ENCODE data around the gene MCU. TPM values are rescaled to one million over a fixed set of nuclear protein-coding genes. Genes with fewer than 3 reads are reported as not detected.

Gene MCU
- total RNA-seq, 1 donor from 2014 or later: 21.7 TPM

DNA sequence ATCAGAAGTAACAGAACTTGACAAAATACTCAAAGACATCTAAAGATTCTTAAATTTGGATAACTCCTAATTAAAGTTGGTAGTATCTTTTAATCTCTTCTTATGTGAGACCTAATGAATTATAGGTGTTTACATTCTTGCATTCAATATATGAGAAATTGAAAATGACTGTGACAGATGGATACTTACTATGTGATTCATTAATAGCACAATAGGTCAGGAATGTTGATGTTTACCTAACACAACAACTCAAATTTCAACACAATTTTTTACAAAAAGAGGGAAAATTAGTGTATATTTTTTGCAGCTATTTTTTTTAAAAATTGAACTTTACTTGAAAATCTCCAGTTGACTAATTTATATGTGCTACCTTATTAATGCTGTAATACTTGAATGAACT lies 31.7 kb upstream of the MCU start:
- H3K27ac Mint-ChIP-seq (ENCODE audit: unreplicated experiment): no peak overlapping the region
- no peaks in the 10 kb centered on the region for H3K4me1 Mint-ChIP-seq
- no peaks in the 10 kb centered on the region for H3K36me3 Mint-ChIP-seq (ENCODE audit: low read depth)
- H3K27me3 Mint-ChIP-seq (ENCODE audit: low read depth): no peaks in the 10 kb centered on the region
- no peak for TF ChIP-seq CTCF (conservative IDR thresholded peaks at IDR 0.05)
- peaks cover 2% of the 10 kb centered on the region for H3K9me3 Mint-ChIP-seq
- no peak overlapping the region for H3K4me3 Mint-ChIP-seq
- DNase-seq (ENCODE audit: low read depth, low spot score): no peak

DNA sequence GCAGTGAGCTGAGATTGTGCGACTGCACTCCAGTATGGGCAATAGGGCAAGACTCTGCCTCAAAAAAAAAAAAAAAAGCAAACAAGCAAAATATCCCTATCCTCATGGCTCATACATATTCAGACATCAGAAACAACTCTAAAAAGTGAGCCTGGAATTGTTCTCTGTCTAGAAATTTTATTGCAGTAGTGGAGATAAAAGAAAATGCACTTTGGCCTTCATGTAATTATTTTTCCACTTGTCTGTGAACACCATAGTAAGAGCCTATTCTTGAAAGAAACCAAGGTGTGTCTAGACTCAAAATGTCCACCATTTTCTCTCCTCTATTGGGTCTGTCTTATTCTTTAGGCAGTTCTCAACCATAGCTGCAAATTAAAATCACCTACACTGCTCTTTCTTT lies 30.5 kb upstream of the MCU start:
- DNase-seq (ENCODE audit: low read depth, low spot score): no peak
- H3K4me1 Mint-ChIP-seq: no peaks in the 10 kb centered on the region
- H3K27me3 Mint-ChIP-seq (ENCODE audit: low read depth): no peaks in the 10 kb centered on the region
- no peak for TF ChIP-seq CTCF (conservative IDR thresholded peaks at IDR 0.05)
- peaks cover 2% of the 10 kb centered on the region for H3K9me3 Mint-ChIP-seq
- no peaks in the 10 kb centered on the region for H3K36me3 Mint-ChIP-seq (ENCODE audit: low read depth)
- no peak overlapping the region for H3K4me3 Mint-ChIP-seq
- H3K27ac Mint-ChIP-seq (ENCODE audit: unreplicated experiment): no peak overlapping the region

DNA sequence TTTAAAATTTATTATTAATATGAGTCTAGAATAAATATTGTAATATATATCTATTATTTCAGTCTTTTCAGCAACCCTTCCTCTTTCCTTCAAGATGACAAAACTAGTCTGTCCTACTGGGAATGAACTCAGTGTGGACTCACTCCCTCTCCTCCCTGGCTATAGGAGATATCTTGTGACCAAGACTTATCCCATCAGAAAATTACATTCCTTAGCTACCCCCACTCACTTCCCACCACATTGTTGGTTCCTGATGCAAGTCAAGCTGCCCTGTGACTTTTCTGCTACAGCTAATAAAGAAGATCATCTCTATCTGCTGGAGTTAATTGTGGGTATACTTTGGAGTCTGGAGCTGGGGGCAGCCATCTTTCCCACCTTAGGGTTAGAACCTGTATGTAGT lies 28.0 kb upstream of the MCU start:
- Mint-ChIP-seq H3K4me3 (no peak overlapping the region), H3K4me1 (no peaks in the 10 kb centered on the region), H3K36me3 (ENCODE audit: low read depth) (no peaks in the 10 kb centered on the region), H3K27me3 (ENCODE audit: low read depth) (no peaks in the 10 kb centered on the region), H3K9me3 (peaks cover 2% of the 10 kb centered on the region), H3K27ac (ENCODE audit: unreplicated experiment) (no peak overlapping the region)
- DNase-seq (ENCODE audit: low read depth, low spot score): no peak
- TF ChIP-seq CTCF (conservative IDR thresholded peaks at IDR 0.05): no peak

DNA sequence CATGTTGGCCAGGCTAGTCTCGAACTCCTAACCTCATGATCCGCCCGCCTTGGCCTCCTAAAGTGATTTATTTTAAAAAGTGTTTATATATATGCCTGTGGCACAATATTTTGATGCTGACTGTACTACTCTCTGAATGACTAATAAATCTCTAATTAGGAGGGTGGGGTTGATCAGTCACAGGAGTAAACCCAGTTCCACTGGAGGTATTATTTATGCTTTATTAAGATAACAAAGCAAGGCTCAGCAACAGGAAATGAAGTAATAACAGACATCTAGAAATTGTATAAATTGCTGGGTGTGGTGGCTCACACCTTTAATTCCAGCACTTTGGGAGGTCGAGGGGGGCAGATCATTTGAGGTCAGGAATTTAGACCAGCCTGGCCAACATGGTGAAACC lies 26.0 kb upstream of the MCU start:
- Mint-ChIP-seq H3K36me3 (ENCODE audit: low read depth) (no peaks in the 10 kb centered on the region), H3K27me3 (ENCODE audit: low read depth) (no peaks in the 10 kb centered on the region), H3K27ac (ENCODE audit: unreplicated experiment) (no peak overlapping the region), H3K4me3 (no peak overlapping the region), H3K4me1 (no peaks in the 10 kb centered on the region), H3K9me3 (no peaks in the 10 kb centered on the region)
- no peak for TF ChIP-seq CTCF (conservative IDR thresholded peaks at IDR 0.05)
- DNase-seq (ENCODE audit: low read depth, low spot score): no peak

- no peak overlapping the region for H3K27ac Mint-ChIP-seq (ENCODE audit: unreplicated experiment)
- no peaks in the 10 kb centered on the region for H3K9me3 Mint-ChIP-seq
- H3K36me3 Mint-ChIP-seq (ENCODE audit: low read depth): no peaks in the 10 kb centered on the region
- no peak for TF ChIP-seq CTCF (conservative IDR thresholded peaks at IDR 0.05)
- H3K4me1 Mint-ChIP-seq: peaks cover under 1% of the 10 kb centered on the region
- no peak for DNase-seq (ENCODE audit: low read depth, low spot score)
- no peaks in the 10 kb centered on the region for H3K27me3 Mint-ChIP-seq (ENCODE audit: low read depth)
- no peak overlapping the region for H3K4me3 Mint-ChIP-seq
Observed at GRCh38 chr10:72667207-72667864, 24.6 kb upstream of the MCU start.

Data from neural crest cell (in vitro differentiated cells).